SU-DHL-6 (cell line): ENCODE results near the gene PRPSAP1.
"Not testable (repeated sequence)": the region's sequence is repeated elsewhere in the genome, so short reads cannot be mapped to it uniquely, and the experiment has no call there.

Experiments
- H2AFZ ChIP-seq: fragments of 200-600 bp; sonication (generic); 2 replicates; pipeline ENCODE4 v1.6.1; 2014; ENCODE audit warnings: low read depth, mild to moderate bottlenecking, moderate library complexity, mixed read lengths, antibody characterized with exemption, low read length; ENCODE audit not compliant: severe bottlenecking
- H3F3A ChIP-seq: fragments of 200-600 bp; shearing (Covaris generic); 2 replicates; pipeline ENCODE4 v1.6.0; 2016; ENCODE audit warnings: antibody characterized with exemption, mild to moderate bottlenecking; ENCODE audit not compliant: insufficient read depth
- H3K27ac ChIP-seq: fragments of 200-600 bp; sonication (generic); 2 replicates; pipeline ENCODE4 v1.5.1; 2016; ENCODE audit warnings: low read depth, mild to moderate bottlenecking, low read length, moderate library complexity, mixed read lengths
- H3K27me3 ChIP-seq: fragments of 200-600 bp; sonication (generic), shearing (Covaris generic); 2 replicates; pipeline ENCODE4 v1.6.0; 2014; ENCODE audit warnings: mild to moderate bottlenecking, low read length
- H3K36me3 ChIP-seq: fragments of 200-600 bp; sonication (generic); 2 replicates; pipeline ENCODE4 v1.6.1; 2014; ENCODE audit warnings: mild to moderate bottlenecking, low read length, mixed read lengths
- H3K4me2 ChIP-seq: fragments of 300-600, 200-600 bp; shearing (Covaris generic), sonication (generic); 2 replicates; pipeline ENCODE4 v1.6.0; 2014; ENCODE audit warnings: low read length, low read depth, mild to moderate bottlenecking; ENCODE audit not compliant: poor library complexity, severe bottlenecking
- H3K4me3 ChIP-seq: fragments of 200-600 bp; sonication (generic); 2 replicates; pipeline ENCODE4 v1.5.1; 2014; ENCODE audit warnings: antibody characterized with exemption, low read length, mild to moderate bottlenecking, mixed read lengths; ENCODE audit not compliant: insufficient read depth, poor library complexity, severe bottlenecking
- H3K79me2 ChIP-seq: fragments of 200-600 bp; sonication (generic); 2 replicates; pipeline ENCODE4 v1.6.1; 2014; ENCODE audit warnings: mild to moderate bottlenecking, low read length, moderate library complexity; ENCODE audit not compliant: insufficient read depth
- H3K9ac ChIP-seq: fragments of 200-600 bp; sonication (generic); 2 replicates; pipeline ENCODE4 v1.7.0; 2014; ENCODE audit warnings: mild to moderate bottlenecking, low read length
- H3K9me2 ChIP-seq: fragments of 200-600 bp; sonication (generic); replicated peaks from 2 replicates; pipeline ENCODE4 v1.6.1; 2014; ENCODE audit warnings: low read length; ENCODE audit not compliant: insufficient read depth
- H3K9me3 ChIP-seq: fragments of 200-600 bp; sonication (generic); 2 replicates; pipeline ENCODE4 v1.6.1; 2014; ENCODE audit warnings: low read length, mixed read lengths; ENCODE audit not compliant: insufficient read depth
- H4K20me1 ChIP-seq: fragments of 200-600 bp; sonication (generic); 2 replicates; pipeline ENCODE4 v1.6.1; 2014; ENCODE audit warnings: low read depth, mild to moderate bottlenecking, antibody characterized with exemption, low read length, moderate library complexity, mixed read lengths
- CTCF ChIP-seq: fragments of 200-600 bp; sonication (generic); IDR thresholded peaks from one replicate; pipeline ENCODE4 v1.5.1; 2017; ENCODE audit warnings: antibody characterized with exemption, mild to moderate bottlenecking, low read length, moderate library complexity; ENCODE audit not compliant: insufficient read depth, poor library complexity, severe bottlenecking
- EZH2phosphoT487 ChIP-seq: fragments of 200-600 bp; sonication (generic), shearing (Covaris generic); conservative IDR thresholded peaks from 2 replicates; pipeline ENCODE4 v1.6.1; 2018; ENCODE audit warnings: mild to moderate bottlenecking, antibody characterized with exemption, low read length, moderate library complexity, mixed read lengths

PRPSAP1 gene

DNA sequence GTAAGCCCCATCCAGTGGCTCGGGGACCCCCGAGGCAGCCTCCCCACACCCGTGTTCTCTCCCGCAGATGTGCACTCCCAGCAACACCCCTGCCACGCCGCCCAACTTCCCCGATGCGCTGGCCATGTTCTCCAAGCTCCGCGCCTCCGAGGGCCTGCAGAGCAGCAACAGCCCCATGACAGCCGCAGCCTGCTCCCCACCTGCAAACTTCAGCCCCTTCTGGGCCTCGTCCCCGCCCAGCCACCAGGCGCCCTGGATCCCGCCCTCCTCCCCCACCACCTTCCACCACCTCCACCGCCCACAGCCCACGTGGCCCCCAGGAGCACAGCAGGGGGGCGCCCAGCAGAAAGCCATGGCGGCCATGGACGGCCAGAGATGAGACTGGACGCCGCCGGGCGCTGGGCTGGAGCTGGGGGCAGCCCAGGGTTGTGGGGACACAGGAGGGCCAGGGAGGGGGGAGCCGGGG, 83.6 kb downstream of the PRPSAP1 start:
- H4K20me1 ChIP-seq, result no peaks in the 10 kb centered on the region
- H3K9ac ChIP-seq, result peak overlapping the region; percentile 79
- no peaks in the 10 kb centered on the region for H3K36me3 ChIP-seq
- H3K4me3 ChIP-seq, result peak overlapping the region; percentile 38
- peak overlapping the region; percentile 98 for H3K27ac ChIP-seq
- H3K27me3 ChIP-seq, result no peaks in the 10 kb centered on the region
- H3K79me2 ChIP-seq, result peaks cover 25% of the 10 kb centered on the region
- H2AFZ ChIP-seq, result no peak overlapping the region
- TF ChIP-seq CTCF, result no peak
- TF ChIP-seq EZH2phosphoT487, result no peak
- H3K4me2 ChIP-seq, result peak overlapping the region; percentile 96
- no peaks in the 10 kb centered on the region for H3K9me3 ChIP-seq
- H3F3A ChIP-seq, result peaks cover 70% of the 10 kb centered on the region
- H3K9me2 ChIP-seq, result no peaks in the 10 kb centered on the region

DNA sequence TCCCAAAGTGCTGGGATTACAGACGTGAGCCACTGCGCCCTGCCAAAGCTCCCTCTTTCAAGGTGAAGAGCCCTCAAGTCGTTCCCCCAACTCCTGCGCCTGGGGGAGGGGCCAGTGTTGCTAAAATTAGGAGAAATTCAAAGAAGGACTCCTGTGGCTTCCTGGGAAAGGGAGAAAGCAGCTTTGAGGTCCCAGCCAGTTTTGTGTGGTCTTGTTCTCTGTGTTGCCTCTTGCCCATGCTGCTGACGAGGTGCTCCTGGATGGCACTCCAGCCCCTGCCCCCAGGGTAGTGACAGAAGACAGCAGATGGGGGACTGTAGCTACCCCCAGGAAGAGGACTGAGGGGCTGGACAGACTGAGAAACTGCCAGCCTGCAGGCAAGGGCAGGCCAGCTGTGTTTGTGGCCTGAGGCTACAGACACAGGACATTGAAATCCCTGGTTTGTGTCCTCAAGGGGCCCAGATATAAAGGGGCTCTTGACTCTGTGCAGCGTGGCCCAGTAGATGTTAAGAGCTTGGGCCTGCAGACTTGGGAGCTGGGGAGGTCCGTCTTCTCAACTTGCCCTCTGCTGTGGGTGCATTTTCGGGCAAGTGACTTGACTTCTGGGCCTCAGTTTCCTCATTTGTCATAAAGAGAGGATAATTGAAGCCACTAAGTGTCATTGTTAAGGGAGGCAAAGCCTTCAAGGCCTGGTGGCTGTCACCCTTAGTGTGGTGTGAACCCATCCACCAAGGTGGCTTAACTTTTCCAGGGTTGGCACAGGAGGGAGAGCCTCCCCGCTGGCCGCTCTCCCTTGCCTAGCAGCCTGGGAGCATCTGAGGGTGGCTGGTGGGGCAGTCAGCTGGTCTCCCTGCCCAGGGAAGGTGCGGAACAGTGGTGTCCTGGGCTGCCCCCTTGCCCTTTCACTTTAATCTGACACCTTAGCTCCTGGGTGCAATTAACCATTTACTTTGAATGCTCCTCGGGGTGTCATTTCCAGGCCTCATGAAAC, 84.4 kb downstream of the PRPSAP1 start:
- TF ChIP-seq EZH2phosphoT487 (no peak), CTCF (no peak)
- Histone ChIP-seq H3K27ac (peak overlapping the region; percentile 98), H3K4me3 (peak overlapping the region; percentile 40), H3F3A (peaks cover 74% of the 10 kb centered on the region), H3K9ac (peak overlapping the region; percentile 79), H2AFZ (no peak overlapping the region), H3K9me2 (no peaks in the 10 kb centered on the region), H3K79me2 (peaks cover 25% of the 10 kb centered on the region), H3K36me3 (no peaks in the 10 kb centered on the region), H3K9me3 (no peaks in the 10 kb centered on the region), H3K27me3 (no peaks in the 10 kb centered on the region), H4K20me1 (no peaks in the 10 kb centered on the region), H3K4me2 (peak overlapping the region; percentile 96)

DNA sequence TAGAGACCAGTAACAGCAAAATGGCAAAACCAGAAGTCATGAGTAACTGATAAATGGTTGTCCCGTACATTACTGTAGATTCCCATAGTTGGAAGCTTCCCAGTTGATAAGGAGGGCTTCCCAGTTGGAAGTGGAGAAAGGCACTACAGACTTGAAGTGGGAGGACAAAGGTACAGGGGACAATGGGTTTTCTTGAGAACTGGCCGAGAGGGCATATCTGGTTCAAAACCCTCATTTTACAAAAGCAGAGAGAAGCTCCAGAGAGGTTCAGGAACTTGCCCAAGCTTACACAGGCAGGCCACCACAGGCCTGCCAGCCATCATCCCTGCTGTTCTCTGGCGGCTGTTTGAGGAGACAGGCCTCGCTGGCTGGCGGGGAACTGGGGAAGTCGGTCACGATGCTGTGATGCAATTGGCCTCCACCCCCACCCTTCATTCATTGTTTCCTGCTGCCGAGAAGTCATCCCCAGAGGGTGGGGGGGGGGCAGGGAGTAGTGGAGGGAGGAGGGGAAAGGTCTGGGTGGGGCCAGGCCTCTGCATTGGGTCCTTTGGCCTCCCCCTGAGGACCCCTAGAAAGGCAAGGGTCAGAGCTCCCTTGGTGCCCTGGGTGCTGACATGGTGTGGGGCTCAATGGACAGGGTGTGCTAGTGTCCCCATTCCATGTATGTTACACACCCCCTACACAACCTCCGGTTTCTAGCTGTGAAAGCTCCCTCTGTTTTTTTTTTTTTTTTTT, 85.5 kb downstream of the PRPSAP1 start:
- peaks cover 25% of the 10 kb centered on the region for H3K79me2 ChIP-seq
- peak overlapping the region; percentile 98 for H3K27ac ChIP-seq
- H3K9me2 ChIP-seq, result no peaks in the 10 kb centered on the region
- TF ChIP-seq CTCF, result no peak
- TF ChIP-seq EZH2phosphoT487, result no peak
- H4K20me1 ChIP-seq, result no peaks in the 10 kb centered on the region
- peak overlapping the region; percentile 79 for H3K9ac ChIP-seq
- no peaks in the 10 kb centered on the region for H3K36me3 ChIP-seq
- no peak overlapping the region for H2AFZ ChIP-seq
- peak overlapping the region; percentile 96 for H3K4me2 ChIP-seq
- peaks cover 79% of the 10 kb centered on the region for H3F3A ChIP-seq
- H3K4me3 ChIP-seq, result peak overlapping the region; percentile 40
- H3K27me3 ChIP-seq, result no peaks in the 10 kb centered on the region
- no peaks in the 10 kb centered on the region for H3K9me3 ChIP-seq

DNA sequence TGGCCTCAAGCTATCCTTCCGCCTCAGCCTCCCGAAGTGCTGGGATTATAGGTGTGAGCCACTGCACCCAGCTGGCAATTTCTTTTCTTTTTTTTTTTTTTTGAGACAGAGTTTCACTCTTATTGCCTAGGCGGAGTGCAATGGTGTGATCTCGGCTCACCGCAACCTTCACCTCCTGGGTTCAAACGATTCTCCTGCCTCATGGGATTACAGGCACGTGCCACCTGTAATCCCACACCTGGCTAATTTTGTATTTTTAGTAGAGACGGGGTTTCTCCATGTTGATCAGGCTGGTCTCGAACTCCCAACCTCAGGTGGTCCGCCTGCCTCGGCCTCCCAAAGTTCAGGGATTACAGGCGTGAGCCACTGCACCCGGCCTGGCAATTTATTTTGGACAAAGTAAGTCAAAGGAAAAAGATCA, 86.1 kb downstream of the PRPSAP1 start:
- peaks cover 79% of the 10 kb centered on the region for H3F3A ChIP-seq
- not testable (repeated sequence) for H2AFZ ChIP-seq, H3K27me3 ChIP-seq, H3K9me2 ChIP-seq, H3K36me3 ChIP-seq, H3K9me3 ChIP-seq, H4K20me1 ChIP-seq
- H3K9ac ChIP-seq, result peak overlapping the region; percentile 79
- peak overlapping the region; percentile 98 for H3K27ac ChIP-seq
- peak overlapping the region; percentile 96 for H3K4me2 ChIP-seq
- peak overlapping the region; percentile 40 for H3K4me3 ChIP-seq
- peaks cover 25% of the 10 kb centered on the region for H3K79me2 ChIP-seq
